DMS79 (cell line): Measurements from ENCODE around the gene HNRNPUL1.
"Not testable (repeated sequence)": the region's sequence is repeated elsewhere in the genome, so short reads cannot be mapped to it uniquely, and the experiment has no call there.

Experiments
- DNase-seq: peaks from one replicate; lab custom pipeline; 2025; lab: John Stamatoyannopoulos, UW

The HNRNPUL1 gene

DNA sequence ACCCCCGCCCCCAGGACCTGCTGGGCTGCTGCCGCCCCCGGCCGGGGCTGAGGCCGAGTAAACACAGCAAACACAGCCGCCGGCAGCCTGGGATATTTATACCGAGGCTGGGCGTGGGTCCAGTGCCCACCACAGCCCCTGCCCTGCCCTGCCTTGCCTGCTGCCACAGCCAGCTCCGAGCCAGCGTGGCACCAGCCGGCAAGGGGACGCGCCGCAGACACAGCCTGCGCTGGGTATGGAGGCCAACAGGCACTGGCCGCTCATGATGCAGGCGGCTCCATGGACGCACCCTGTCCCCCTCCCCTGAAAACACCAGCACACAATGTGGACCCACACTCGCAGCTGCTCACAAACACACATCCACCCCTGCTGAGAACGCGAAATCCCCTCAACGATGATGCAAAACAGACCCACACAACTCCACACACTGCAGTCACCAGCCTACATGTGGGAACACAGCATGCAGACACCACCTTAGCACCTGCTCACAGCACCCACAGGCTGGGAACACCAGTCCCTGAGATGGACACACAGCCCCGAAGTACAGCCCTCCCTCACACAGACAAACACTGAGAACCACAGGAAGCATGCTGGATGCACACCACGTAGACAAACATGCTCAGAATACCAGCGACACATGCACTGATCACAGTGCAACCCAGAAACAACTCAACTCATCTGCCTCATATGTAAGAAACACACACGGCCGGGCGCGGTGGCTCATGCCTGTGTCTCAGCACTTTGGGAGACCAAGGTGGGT is 62.0 kb downstream of the HNRNPUL1 start:
- no peak for DNase-seq

DNA sequence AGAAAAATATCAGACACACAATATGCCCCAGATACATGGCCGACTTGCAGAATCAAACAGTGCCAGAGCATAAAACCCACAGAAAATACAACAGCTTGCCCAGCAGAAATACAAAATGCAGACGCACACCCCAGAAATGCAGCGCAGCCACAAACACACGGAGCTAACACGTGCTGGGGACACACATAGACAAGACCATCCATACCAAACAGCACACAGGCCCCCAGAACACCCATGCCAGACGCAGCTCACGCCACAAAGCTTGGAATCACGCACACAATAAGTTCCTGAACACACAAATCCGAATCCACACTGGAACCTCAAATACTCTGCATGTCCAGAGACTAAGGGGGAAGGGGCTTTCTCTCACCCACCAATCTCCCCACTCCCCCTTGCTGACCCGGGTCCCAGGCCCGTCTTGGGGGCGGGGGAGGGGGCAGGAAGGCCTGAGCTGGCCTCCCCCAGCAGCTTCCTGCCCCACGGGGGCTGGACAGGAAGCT is 63.0 kb downstream of the HNRNPUL1 start:
- no peak for DNase-seq

DNA sequence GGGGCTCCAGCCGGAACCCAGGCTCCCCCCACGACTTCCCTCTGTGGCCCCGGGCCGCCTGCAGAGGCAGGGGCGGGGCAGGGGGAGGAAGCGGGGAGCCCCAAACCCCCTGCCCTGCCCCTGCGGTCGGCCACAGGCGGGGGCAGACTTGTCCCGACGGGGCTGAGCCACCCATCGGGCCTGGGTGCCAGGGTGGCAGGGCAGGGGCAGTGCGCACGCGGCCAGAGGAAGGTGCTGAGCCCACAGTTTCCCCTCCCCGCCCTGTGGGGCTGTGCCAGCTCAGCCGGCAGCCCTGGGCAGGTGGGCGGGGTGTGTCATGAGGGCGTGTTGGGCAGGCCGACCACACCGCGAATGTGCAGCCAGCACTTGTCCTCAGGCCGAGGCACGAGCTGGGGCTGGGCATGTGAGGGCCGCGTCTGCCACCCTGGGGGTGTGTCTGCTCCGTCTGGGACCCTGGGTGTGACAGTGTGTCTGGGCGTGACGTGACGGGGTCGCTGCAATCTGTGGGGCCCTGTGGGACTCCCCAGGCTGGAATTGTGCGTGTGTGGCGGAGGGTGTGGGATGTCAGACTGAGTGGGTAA is 63.5 kb downstream of the HNRNPUL1 start:
- no peak for DNase-seq

DNA sequence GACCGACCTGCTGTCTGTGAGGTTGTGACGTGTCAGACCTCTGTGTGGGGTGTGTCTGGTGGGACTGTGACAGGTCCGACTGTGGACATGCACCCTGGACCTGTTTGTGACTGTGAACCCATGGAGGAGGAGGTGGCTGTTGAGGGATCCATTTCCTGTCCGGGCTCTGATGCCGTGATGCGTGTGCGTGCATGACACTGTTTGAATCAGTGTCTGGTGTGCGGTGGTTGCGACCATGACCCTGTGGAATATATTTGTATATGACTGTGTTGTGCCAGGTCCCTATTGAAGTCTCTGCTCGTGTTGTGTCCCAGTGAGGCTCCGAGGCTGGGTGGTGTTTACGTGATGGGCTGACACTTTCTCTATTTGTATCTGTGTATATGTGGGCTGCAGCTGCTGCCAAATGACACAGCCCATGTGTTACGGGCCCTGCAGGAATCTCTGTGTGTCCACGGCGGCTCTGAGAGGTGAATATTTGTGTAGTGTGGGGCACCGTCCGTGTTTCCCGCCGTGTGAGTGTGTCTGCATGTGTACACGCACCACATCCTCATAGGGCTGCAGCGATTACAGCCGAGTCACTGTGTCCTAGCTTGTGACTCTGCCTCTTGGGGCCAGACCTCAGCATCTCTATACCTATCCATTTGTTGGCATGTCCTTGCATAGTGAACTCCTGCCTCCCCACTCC is 64.1 kb downstream of the HNRNPUL1 start:
- DNase-seq = no peak

DNA sequence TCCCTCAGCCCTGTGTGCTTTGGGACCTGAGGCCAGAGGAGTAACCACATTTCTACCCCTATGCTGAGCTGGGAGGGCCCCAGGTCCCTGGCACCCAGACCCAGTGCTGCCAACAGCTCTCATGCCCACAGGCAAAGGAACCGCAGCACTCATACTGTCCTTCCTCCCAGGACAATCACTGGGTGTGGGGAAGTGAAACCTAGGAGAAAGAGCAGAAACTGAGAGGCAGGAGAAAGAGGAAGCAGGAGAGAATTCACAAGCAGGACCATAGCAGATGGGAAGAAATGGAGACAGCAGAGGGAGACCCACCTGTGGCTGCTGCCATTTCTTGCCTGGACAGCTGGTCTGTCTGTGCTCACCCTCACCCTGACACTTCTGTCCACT is 64.7 kb downstream of the HNRNPUL1 start:
- DNase-seq = no peak

DNA sequence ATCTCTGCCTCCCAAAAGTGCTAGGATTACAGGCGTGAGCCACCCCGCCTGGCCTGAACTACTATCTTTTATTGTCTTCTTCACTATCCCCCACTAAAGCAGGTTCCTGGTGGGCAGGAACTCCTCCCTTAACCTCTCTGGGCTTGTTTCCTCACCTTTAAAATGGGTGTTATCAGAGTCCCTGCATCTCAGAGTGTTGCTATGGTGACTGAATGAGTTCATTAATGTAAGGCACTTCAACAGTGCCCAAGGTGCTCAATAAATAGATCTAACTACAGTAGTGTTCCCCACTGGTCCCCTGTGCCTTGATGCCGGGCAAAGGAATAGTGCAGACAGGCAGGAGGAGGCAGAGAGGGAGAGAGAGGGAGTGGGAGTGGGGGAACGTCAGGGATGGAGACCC is 66.3 kb downstream of the HNRNPUL1 start:
- no peak for DNase-seq

DNA sequence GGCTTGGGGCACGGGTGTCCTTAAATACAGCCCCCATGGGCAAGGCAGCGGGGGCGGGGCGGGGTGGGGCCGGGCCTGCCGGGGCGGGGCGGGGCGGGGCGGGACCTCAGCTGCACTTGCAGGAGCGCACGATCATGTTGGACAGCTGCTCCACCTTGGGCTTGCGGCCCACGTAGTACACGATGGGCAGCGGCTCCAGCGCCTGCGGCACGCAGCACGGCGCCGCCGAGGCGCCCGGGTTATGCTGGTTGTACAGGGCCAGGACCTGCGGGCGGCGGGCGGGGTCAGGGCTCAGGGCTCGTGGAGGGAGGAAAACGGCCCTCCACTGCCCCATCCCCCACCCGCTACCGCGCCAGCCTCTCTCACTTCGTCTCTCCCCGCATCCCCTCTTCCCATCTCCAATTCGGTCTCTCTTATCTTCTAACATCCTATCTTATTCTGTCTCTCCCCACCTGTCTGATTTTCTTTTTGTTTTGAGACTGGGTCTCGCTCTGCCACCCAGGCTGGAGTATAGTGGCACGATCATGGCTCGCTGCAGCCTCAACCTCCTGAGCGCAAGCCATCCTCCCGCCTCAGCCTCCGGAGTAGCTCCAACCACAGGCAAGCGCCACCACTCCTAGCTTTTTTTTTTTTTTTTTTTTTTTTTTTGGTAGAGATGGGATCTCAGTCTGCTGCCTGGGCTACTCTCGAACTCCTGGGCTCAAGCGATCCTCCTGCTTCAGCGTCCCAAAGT is 66.9 kb downstream of the HNRNPUL1 start:
- DNase-seq = no peak

DNA sequence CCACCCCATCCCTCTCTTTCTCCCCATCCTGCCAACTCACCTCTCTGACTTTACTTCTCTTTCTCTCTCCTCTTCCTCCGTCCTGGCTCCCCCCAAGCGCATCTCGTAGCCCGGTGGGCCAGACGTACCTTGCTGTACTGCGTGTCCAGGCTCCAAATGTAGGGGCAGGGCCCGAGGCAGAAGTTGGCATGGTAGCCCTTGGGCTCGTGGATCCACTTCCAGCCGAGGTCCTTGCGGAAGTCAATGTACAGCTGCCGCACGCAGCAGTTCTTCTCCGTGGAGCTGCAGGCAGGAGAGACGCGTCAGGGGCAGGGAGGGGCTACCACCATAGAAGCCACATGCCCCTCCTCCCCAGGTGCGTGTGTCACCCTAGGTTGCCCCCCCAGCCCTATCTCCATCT is 67.8 kb downstream of the HNRNPUL1 start:
- DNase-seq = no peak

DNA sequence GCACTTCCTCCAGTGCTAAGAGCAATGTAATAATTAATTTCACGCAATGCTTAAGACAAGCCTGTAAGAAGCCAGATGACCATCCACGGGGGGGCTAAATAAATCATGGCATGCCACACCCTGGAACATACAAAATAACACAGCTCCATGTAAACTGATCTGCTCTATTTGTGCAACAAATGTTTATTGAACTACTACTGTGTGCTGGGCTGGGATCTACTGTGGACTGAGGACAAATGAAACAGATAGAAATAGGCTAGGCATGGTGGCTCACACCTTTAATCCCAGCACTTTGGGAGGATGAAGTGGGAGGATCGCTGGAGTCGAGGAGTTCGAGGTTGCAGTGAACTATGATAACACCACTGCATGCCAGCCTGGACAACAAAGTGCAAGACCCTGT is 68.3 kb downstream of the HNRNPUL1 start:
- no peak for DNase-seq

DNA sequence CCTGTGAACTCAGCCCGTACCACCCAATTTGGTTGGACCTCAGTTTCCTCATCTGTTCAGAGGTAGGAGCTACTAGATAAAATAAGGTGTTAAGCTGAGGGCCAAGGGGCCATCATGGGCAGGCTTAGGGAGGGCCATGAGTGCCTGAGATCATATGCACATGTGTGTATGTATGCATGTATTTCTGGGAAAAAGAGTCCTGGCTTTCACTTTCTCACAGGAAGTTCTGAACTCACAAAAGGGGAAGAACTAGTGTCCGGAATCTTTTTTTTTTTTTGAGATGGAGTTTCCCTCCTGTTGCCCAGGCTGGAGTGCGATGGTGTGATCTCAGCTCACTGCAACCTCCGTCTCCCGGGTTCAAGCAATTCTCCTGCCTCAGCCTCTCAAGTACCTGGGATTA is 70.6 kb downstream of the HNRNPUL1 start:
- DNase-seq = no peak

DNA sequence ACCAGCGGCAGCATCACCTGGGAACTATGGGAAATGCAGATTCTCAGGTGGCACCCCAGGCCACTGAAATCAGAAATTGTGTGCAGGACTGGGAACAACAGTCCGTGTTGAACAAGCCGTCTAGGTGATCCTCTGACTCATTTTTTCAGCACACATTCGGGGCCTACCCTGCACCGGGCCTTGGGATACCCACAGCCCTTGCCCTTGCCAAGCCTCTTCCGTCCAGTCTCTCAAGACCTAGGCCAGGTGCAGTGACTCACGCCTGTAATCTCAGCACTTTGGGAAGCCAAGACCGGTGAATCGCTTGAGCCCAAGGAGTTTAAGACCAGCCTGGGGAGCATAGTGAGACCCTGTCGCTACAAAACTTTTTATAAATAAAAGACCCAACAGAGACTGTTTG is 71.3 kb downstream of the HNRNPUL1 start:
- no peak for DNase-seq

DNA sequence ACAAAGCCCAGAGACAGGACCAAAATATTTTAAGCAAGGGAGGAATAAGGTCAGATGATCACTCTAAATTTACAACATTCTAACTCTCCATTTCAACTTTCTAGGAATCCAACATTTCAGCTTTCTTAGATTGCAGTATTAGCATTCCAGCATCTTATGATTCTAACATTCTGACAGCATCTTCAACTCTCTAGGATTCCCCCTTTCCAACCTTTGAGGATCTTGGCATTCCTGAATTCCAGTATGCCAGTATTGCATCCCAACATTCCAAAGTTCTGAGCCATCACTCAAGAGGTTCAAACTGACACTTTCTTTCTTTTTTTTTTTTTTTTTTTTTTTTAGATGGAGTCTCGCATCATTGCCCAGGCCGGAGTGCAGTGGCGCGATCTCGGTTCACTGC is 75.8 kb downstream of the HNRNPUL1 start:
- no peak for DNase-seq

DNA sequence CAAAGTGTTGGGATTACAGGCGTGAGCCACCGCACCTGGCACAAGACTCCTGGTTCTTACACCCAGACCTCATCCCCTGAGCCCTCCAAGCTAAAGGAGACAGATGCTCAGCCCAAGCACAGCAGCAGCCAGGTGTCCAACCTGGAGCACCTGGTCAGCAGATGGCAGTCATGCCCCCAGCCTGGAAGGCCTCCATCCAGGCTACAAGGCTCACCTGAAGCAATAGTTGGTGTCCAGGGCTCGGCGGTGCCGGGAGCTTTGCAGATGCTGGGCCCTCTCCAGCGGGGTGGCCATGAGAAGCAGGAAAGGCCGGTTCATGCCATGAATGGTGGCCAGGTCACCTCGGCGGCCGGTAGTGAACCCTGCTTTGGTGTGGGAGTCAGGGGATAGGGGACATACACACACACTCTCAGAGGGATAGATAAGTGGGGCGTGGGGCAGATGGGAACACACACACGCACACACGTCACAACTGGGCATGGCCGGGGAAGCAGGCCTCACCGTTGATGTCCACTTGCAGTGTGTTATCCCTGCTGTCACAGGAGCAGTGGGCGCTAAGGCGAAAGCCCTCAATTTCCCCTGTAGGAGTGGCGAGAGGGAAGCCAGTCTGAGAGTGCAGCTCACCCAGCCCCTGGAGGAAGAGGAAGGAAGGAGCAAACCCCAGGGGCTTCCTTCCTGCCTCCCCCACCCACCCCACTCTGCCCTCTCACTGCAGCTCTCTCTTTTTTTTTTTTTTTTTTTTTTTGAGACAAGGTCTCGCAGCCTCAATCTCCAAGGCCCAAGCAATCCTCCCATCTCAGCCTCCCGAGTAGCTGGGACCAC is 77.7 kb downstream of the HNRNPUL1 start:
- no peak for DNase-seq

DNA sequence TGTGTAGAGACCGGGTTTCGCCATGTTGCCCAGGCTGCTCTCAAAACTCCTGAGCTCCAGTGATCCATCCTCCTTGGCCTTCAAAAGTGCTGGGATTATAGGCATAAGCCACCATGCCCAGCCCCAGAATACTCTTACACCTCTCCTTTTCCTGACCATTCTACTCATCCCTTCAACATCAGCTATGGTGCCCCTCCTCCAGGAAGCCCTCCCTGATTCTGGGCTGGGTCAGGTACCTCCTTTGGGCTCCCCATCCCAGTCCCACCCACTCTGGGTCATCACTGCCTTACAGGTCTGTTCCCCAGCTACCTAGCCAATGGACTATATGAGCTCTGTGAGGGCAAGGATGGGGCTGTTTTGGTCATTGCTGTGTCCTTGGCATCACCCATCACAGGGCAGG is 80.0 kb downstream of the HNRNPUL1 start:
- DNase-seq = no peak

DNA sequence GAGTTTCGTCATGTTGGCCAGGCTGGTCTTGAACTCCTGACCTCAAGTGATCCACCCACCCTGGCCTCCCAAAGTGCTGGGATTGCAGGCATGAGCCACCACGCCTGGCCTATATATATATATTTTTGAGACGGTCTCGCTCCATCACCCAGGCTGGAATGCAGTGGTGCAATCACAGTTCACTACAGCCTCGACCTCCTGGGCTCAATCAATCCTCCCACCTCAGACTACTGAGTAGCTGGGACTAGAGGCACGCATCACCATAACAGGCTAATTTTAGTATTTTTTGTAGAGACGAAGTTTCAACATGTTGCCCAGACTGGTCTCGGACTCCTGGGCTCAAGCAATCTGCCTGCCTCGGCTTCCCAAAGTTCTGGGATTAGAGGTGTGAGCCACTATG is 82.7 kb downstream of the HNRNPUL1 start:
- not testable (repeated sequence) for DNase-seq

DNA sequence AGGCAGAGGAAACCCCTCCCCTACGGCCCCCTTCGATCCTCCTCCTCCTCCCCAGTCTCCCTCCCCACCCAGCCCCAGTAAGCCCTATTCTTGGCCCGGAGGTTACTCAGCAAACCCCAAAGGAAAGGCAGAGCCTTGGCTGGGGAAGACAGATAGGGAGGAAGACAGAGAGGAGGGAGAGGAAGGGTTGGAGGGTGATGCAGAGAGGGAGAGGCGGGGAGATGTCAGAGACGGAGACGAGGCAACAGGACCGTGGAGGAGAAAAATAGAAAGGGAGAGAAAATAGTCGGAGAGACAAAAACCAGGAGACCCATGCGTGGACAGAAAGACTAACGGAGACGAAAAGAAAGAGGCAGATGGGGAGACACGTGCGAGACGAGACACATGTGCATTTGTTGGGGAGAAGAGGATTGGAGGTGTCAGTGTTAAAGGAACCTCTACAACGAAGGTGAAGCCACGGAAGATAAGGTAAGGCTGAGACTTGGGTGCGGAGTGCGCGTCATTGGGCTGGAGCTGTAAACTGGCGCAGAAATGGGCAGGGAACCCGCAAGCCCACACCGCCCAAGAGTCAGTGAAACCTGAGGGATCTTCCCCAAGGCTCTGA is 86.7 kb downstream of the HNRNPUL1 start:
- no peak for DNase-seq

DNA sequence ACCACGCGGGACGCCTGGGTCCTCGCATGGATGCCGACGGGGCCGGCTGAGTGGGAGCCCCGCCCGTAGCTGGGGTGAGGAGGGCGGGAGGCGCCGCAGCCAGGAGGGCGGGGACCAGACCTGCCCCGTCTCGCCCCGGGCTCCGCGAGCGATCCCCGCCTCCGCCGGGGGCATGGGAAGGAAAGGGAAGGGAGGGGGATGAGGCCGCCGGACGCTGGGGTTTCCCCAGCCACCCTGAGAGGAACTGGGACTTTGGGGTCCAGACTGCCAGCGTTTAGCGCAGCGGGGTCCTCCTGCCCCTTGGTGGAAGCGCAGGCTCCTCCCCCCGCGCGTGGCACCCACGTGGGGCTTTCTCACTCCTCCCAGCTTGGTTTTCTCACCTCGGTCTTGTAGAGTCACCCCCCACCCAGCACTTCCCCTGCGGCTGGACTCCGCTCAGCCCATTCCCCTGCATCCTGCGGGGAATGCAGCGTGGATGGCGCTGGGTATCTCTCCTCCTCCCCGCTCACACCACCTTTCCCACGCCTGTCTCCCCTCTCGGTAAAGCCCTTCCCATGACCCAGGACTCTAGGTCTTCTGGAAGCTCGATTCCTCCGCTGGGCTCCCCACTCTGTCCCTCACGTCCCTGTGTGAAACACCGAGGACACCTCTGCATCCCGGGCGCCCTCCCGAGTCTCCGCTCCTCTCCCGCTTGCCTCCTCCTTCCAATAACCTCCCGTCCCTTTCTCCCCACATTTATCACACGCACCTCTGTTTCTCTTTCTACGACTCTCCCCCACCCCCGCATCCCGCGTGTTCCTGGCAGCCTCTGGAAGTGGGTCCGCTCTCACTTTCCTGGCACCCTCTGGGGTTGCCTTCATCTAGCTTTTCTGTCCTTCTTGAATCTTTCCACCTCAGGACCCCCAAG is 87.4 kb downstream of the HNRNPUL1 start:
- no peak for DNase-seq

DNA sequence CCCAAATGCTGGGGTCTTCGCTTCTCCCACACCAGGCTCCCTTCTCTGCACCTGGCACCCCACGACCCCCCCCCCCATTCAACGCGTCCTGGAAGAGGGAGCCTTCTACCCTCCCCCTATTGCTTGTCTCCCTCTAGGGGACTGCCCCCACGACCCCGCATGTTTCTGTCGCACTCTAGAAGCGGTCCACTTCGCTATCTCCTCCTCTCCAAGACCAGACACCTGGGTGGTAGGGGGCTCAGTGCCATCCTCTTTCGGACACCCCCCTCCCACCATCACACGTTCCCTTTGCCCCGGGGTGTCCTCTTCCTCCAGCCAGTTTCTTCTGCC is 88.1 kb downstream of the HNRNPUL1 start:
- DNase-seq = no peak

DNA sequence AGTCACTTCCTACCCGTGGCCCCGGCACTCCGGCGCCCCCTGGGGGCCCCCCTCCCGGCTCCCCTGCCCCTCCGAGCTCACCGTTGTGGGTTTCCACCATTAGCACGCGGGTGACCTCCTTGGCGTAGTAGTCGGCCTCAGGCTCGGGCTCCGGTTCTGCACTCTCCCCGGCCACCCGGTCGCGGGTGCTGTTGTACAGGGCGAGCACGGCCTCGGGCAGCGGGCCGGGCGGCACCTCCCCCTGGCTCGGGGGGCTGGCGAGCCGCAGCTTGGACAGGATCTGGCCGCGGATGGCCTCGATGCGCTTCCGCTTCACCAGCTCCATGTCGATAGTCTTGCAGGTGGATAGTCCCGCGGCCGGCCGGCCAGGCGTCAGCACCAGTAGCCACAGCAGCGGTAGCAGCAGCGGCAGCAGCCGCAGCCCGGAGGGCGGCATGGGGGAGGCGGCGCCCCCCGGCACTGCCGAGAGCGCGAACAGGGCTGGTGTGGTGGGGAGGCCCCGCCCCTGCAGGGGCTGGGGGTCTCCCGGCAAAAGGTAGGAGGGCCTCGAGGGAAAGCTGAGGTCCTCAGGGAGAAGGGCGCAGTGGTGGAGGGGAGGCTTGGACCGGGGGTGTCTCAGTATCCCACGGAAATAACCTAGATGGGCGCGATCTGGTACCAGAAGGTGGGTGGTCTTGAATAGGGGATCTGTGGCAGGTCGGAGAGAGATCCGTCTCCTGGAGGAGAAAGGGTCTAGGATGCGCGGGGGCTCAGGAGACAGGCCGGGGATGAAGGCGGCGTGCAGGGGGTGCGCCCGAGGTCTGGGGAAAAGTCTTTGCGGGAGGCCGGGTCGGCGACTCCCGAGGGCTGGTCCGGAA is 88.7 kb downstream of the HNRNPUL1 start:
- no peak for DNase-seq
